SK-MEL-5 (cell line): ENCODE data around the gene VPREB1. TPM values are rescaled to one million over a fixed set of nuclear protein-coding genes. Genes with fewer than 3 reads are reported as not detected.
"Not testable (repeated sequence)": the region's sequence is repeated elsewhere in the genome, so short reads cannot be mapped to it uniquely, and the experiment has no call there.

Experiments used
- DNase-seq: peaks from one replicate; pipeline ENCODE4 v3.0.0-alpha.2; 2016; ENCODE audit warnings: low read depth, low spot score
- in situ Hi-C: cut with HindIII; loops from 2 replicates; pipeline ENCODE4 v1.10.0; 2016; ENCODE audit warnings: low sequenced_read_pairs, high pct_unique_total_duplicates, low pct_unique_long_range_greater_than_20kb
- total RNA-seq: library from RNA; depleted of rRNA; stranded (reverse); fragments of >200 nt; shearing (Covaris generic); gene quantifications from 2 replicates; pipeline ENCODE4 v1.2.3, GENCODE V29; 2014

The VPREB1 gene
- total RNA-seq, 1 experiment from 2014 or later = not detected

DNA sequence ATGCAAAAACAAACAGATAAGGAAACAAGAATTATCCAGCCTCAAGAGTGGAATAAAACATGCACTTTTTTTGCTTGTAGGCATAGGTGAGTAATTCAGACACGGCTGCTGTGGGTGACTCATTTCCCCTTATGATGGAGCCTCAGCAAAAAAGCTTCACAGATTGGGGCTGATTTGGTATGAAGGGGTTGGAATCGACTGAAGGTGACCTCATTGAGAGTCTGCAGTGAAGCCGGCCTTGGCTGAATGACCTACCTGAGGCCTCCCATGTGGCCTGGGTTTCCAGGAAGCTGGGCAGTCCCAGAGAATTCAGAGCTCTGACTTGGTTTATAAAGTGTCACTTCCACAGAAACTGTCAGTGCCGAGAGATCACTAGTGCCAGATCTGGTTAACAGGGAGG is 34.2 kb upstream of the VPREB1 start:
- no peak for DNase-seq
- in situ Hi-C loops = no loop called here

- no peak for DNase-seq
- in situ Hi-C loops = no loop called here
These were observed 33.4 kb upstream of the VPREB1 start for GRCh38 chr22:22210889-22211833.

DNA sequence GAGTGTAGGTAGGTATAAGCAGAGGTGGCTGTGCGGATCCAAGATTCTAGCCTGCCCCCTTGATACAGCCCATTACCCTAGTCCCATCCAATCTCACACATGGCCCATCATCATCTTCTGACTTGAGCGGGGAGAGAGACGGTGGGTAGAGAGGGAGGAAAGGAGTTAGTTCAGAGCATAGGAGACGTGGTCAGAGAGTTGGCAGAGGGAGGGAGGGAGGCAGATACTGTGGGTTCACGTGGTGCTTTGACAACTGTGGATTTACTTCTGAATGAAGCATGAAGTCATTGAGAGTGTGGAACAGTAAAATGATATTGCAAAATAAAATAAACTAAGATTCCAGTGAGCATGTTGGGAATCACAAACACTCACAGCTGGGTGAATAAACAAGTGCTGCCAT is 31.4 kb upstream of the VPREB1 start:
- in situ Hi-C loops = no loop called here
- DNase-seq = no peak

DNA sequence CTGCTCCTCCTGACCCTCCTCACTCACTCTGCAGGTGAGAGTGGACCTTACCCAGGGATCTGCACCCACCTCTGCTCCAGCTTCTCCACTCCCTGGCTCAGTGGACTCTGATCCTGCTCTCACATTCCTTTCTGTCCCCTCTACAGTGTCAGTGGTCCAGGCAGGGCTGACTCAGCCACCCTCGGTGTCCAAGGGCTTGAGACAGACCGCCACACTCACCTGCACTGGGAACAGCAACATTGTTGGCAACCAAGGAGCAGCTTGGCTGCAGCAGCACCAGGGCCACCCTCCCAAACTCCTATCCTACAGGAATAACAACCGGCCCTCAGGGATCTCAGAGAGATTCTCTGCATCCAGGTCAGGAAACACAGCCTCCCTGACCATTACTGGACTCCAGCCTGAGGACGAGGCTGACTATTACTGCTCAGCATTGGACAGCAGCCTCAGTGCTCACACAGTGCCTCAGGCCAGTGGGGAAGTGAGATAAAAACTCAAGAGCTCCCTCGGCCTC is 29.7 kb upstream of the VPREB1 start:
- DNase-seq = no peak
- in situ Hi-C loops = no loop called here

DNA sequence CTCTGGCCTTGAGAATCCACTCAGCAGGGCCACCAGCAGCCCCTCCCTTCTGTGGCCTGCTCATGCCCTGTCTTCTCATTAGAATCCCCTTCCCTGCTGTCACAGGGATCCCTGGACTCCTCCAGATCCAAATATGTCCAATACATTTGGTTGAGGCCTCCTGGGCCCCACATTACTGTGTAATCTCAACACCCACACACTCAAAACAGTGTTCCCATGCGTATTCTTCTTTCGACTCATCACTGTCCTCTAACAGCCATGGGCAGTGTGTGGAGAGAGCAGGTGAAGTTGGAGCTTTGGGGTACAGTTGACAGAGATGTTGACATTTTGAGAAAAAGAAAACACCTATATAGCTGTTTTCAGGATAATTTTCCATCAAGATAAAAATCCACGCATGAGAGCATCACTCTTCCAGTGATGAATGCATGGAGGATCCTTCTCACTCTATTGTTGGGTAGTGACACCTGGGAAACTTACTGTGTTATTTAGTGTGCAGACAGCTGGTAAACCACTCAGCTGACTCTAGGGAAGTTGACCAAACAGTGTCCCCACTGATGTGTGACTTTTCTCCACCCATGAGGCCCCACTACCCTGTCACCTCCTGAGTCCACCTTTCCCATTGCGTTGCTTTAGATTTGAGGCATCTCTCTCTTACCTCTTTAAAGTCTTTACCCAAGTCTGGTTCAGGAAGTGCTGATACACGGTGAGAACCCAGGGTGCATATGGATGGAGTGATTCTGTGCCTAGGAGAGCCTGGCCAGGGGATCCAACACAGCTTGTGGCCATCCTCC is 28.7 kb upstream of the VPREB1 start:
- no peak for DNase-seq
- in situ Hi-C loops = no loop called here

DNA sequence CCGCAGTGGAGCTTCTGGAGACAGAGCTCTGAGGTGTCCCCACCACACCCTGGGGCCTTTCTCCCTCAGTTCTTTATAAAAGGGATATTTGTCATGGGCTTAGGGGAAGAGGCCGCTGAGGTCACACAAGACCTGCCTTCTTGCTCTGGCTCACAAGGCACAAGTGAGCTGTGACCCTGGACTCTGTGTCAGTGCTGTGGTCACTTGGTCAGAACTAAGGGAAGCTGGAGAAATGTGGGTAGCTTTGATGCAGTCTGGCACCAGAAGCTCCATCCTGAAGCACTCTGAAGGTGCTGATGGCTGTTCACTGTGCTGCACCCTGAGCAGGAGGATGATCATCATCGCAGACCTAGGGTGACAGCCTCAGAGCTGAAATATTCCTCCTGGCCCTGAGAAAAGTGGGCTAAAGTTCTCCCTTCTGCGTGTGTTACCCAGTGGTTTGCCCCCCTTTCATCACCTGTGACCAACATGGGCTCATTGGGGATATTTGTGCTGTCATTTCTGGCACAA is 28.1 kb upstream of the VPREB1 start:
- no peak for DNase-seq
- in situ Hi-C loops = no loop called here

GRCh38 chr22:22218302-22218701 is 26.3 kb upstream of the VPREB1 start:
- in situ Hi-C loops = no loop called here
- DNase-seq = no peak

DNA sequence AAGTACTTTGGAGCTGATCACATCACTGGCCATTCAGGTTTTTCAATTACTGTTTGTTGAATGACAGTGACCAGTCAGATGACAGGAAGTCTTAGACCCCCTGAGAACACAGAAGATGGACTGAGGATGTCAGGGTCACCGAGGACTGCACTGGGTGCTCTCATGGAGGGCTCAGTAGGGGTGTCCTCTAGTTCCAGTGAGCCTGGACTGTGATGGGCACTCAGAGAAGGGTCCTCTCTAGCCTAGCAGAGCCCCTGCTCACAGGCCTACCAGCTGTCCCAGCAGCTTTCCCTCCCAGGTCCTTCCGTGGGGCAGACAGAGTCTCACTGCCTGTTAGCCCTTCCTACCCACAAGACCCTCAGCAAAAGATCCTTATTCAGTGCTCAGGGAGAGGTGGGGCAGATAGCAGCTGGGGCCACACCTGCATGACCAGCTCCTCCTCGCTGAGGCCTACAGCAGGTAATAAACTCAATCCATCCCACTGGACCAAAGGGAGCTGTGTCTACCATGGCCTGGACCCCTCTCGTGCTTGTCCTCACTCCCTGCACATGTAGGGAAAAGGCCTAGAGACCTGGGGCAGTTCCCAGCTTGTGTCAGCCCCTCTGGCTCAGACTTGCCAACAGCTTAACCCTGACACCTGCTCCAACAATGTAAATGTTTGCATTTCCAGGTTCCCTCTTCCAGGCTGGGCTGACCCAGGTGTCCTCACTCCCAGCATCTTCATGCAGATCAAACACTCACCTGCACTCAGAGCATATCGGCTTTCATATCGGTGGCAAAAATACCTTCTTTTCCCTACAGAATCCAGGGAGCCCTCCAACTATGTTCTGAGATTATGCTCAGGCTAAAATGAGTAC is 25.2 kb upstream of the VPREB1 start:
- no peak for DNase-seq
- in situ Hi-C loops = no loop called here

GRCh38 chr22:22221043-22221442 is 23.5 kb upstream of the VPREB1 start:
- DNase-seq, in situ Hi-C loops: not testable (repeated sequence)

GRCh38 chr22:22226448-22227187 is 18.0 kb upstream of the VPREB1 start:
- DNase-seq = no peak
- in situ Hi-C loops = no loop called here

DNA sequence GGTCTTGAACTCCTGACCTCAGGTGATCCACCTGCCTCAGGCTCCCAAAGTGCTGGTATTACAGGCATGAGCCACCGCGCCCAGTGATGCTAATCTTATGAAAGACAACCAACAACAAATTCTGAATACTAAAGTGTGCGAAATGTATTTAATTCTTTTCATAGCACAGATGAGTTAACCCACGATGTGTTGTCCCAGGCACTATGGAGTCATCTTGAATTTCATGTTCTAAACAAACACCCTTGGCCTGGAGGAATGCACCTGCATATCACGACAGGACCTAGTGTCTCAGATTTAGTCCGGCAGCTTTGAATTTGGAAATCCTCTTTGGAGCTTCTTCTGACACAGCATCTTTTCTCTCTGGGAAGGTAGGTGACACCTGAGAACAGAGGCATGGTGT is 16.2 kb upstream of the VPREB1 start:
- DNase-seq = no peak
- in situ Hi-C loops = no loop called here

DNA sequence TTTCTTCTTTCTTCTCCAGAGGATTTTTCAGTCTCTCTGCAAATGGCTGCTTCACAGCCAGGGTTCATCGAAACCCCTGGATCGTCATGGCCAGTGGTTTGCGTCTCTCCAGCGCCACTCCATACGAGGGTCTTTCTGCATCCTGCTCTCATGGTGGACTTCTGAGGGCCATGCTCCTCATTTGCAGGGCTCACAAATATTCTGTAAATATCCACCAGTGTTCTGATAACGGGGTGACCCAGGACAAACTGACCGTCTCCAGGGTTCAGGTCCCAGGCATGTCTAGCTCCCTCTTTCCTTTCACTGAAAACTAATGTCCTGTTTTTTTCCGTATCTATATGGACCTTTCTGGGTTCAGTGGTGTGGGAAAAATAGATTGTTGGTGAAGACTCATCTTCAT is 15.7 kb upstream of the VPREB1 start:
- DNase-seq = no peak
- in situ Hi-C loops = no loop called here

- no peak for DNase-seq
- in situ Hi-C loops = no loop called here
These were observed 14.7 kb upstream of the VPREB1 start for GRCh38 chr22:22229683-22230420.

- DNase-seq = no peak
- in situ Hi-C loops = no loop called here
These were observed 14.1 kb upstream of the VPREB1 start for GRCh38 chr22:22230438-22230837.

DNA sequence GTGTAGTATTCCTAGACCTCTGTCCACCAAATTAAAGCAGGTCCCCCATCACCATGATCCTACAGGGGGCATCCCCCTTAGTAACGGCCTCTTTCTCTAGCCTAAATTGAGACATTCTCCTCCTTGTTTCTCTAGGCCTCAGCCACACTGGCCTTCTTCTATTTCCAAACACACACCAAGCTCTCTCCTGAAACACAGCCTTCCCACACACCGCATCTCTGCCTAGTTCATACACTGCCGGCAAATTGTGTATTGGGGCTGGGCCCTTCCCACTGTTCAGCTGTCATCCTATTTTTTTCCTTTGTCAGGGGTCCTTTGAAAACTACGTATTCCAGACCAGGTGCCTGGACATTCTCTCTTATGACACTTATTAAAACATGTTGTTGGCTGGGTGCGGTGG is 11.5 kb upstream of the VPREB1 start:
- in situ Hi-C loops = no loop called here
- DNase-seq = no peak

- in situ Hi-C loops = no loop called here
- DNase-seq = peak; percentile 77
These were observed 9.0 kb upstream of the VPREB1 start for GRCh38 chr22:22235558-22235957.
